Measurements from ENCODE around the gene TTC6. TPM values are rescaled to one million over a fixed set of nuclear protein-coding genes. Genes with fewer than 3 reads are reported as not detected.

The TTC6 gene
- total RNA-seq, 1 donor from 2014 or later = not detected

DNA sequence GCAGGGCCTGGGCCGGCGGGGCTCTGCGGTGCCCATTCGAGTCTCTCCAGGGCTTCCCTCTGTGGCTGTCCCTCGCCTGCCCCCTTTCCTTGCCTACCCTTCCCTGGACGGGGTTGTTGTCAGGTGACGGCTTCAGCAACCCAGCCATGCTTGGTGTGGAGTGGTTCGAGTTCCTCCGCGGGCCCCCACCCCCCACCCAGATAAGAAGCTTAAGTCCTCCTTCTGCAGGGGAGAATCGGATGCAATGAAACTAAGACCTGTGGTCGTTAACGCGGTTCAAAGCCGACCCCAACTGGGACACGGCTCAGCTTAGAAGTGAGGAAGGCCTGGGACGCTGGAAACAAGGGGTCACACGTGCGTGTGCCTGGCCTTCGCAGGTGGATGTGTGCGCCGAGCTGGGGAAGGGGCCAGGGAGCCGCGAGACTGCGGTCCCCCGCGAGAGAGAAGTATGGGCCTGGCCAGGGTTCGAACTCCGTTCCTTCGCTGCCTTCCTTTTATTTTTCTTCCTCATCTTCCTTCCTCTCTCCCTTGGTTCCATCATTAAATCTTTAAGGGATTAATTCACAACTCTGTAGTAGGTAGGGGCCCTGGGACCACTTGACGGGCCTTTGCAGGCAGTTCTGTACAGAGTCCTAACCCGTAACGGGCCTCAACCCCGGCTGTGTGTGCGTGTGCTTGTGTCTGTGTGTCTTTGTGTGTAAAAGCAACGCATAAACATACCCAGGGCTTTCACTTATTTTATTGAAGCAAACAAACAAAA lies 3.5 kb downstream of the TTC6 start:
- Mint-ChIP-seq H3K27me3 (ENCODE audit: low read depth) (peaks cover 83% of the 10 kb centered on the region), H3K36me3 (ENCODE audit: low read depth) (no peaks in the 10 kb centered on the region), H3K9me3 (ENCODE audit: low read depth) (no peaks in the 10 kb centered on the region), H3K4me1 (ENCODE audit: low read depth) (peaks cover 32% of the 10 kb centered on the region), H3K27ac (ENCODE audit: unreplicated experiment) (no peak overlapping the region), H3K4me3 (ENCODE audit: unreplicated experiment) (peak overlapping the region; percentile 65)
- TF ChIP-seq, protein P1, sequence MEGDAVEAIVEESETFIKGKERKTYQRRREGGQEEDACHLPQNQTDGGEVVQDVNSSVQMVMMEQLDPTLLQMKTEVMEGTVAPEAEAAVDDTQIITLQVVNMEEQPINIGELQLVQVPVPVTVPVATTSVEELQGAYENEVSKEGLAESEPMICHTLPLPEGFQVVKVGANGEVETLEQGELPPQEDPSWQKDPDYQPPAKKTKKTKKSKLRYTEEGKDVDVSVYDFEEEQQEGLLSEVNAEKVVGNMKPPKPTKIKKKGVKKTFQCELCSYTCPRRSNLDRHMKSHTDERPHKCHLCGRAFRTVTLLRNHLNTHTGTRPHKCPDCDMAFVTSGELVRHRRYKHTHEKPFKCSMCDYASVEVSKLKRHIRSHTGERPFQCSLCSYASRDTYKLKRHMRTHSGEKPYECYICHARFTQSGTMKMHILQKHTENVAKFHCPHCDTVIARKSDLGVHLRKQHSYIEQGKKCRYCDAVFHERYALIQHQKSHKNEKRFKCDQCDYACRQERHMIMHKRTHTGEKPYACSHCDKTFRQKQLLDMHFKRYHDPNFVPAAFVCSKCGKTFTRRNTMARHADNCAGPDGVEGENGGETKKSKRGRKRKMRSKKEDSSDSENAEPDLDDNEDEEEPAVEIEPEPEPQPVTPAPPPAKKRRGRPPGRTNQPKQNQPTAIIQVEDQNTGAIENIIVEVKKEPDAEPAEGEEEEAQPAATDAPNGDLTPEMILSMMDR (IDR thresholded peaks at IDR 0.05) = no peak
- no peak for DNase-seq (ENCODE audit: low spot score)

DNA sequence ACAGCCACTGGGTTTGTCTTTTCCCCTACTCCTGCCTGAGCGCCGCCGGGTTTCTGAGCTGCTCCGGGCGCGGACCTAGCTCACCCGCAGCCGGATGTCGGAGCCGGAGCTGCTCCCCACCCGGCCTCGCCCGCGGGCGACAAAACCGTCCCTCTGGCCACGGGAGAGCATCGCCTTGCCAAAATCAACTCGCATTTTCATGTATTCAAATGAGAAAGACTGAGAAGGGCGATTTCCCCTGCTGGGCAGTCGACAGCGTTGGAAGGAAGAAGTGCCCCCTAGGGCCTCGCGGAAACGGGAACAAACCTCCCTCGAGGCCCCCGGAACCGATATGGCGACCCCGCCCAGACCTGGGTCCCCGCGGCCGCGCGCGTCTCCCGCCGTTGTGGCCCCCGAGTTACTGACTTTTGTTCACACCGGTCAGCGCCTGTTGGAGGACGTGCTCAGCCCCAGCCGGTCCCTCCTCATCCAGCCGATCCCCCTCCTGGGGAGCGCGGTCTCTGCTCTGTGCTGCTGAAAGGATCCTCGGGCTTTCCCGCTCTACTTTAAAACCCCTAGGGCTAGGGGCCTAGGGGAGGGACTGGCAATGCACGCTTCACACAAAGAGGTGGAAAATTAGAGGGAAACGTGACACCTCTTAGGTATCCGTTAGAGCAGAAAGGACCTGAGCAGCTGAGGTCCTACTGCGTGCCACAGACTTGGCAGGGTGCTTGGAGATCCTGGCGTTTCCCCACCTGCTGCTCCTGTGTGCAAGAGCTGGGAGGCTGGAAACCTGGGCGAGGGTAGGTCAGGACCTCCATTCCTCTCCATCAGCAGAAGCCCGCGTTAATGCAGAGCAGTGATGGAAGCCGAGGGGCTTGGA lies 4.3 kb downstream of the TTC6 start:
- Mint-ChIP-seq H3K27ac (ENCODE audit: unreplicated experiment) (no peak overlapping the region), H3K9me3 (ENCODE audit: low read depth) (no peaks in the 10 kb centered on the region), H3K4me3 (ENCODE audit: unreplicated experiment) (peak overlapping the region; percentile 65), H3K4me1 (ENCODE audit: low read depth) (peaks cover 27% of the 10 kb centered on the region), H3K27me3 (ENCODE audit: low read depth) (peaks cover 86% of the 10 kb centered on the region), H3K36me3 (ENCODE audit: low read depth) (no peaks in the 10 kb centered on the region)
- no peak for DNase-seq (ENCODE audit: low spot score)
- TF ChIP-seq, protein P1 (IDR thresholded peaks at IDR 0.05) = peak; percentile 20

DNA sequence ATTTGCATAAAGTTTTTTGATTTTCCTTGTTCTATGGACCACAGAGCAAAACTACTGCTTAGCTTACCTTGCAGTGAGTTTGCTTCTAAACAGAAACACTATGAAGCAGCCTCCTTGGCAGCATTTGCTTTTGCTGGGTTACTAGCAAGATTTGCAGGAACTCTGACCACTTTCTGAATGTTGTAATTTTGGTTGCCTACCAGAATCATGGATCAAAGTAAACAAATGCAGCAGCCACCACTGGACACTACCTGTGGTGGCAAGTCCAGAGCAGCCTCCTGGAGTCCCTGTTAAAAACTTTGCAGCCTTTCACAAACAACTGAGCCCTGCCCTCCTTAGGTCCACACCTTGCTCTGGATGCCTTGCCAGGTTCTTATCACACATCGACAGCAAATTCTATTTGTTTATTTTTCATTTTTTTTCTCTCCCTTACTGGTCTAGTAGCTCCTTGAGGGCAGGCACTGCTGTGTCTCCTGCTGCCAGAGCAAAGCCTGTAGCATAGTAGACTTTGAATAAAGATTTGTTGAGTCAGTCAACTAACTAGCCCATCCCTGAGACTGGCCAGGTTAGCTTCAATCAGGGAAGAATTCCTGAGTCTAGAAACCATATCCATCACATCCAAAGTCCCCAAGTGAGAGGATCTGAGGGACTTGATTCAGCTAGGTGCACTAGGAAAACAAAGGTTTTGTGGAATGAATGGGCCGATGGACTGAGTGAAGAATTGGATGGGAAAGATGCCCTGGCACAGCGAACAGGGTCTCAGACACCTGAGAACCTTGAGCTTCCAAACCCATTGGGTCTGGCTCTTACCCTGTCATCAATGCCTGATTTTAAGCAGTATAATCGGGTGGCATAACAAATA lies 5.7 kb downstream of the TTC6 start:
- H3K27me3 Mint-ChIP-seq (ENCODE audit: low read depth) = peaks cover 92% of the 10 kb centered on the region
- peaks cover 21% of the 10 kb centered on the region for H3K4me1 Mint-ChIP-seq (ENCODE audit: low read depth)
- DNase-seq (ENCODE audit: low spot score) = no peak
- H3K9me3 Mint-ChIP-seq (ENCODE audit: low read depth) = no peaks in the 10 kb centered on the region
- no peaks in the 10 kb centered on the region for H3K36me3 Mint-ChIP-seq (ENCODE audit: low read depth)
- no peak overlapping the region for H3K27ac Mint-ChIP-seq (ENCODE audit: unreplicated experiment)
- H3K4me3 Mint-ChIP-seq (ENCODE audit: unreplicated experiment) = no peak overlapping the region
- TF ChIP-seq, protein P1 (IDR thresholded peaks at IDR 0.05) = no peak

DNA sequence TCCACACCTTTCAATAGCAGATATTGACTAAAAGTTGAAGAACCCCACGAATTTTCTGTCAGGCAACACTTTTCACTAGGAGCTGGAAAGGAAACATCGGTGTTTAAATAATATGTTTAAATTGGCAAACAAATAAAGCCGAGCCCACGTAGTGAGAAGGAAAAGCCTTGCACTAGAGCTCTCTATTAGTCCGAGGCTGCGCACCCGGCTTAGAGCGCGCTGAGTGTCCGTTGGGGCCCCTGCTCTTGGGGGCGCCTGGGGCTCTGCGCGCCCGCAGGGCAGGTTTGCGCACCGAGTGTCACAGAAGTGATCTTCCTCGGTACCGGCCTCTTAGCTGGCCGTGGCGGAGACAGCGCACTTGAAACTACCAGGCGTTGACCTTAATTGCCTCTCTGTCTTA lies 6.4 kb downstream of the TTC6 start:
- H3K27me3 Mint-ChIP-seq (ENCODE audit: low read depth) = peaks cover 89% of the 10 kb centered on the region
- H3K9me3 Mint-ChIP-seq (ENCODE audit: low read depth) = no peaks in the 10 kb centered on the region
- peaks cover 16% of the 10 kb centered on the region for H3K4me1 Mint-ChIP-seq (ENCODE audit: low read depth)
- no peaks in the 10 kb centered on the region for H3K36me3 Mint-ChIP-seq (ENCODE audit: low read depth)
- no peak overlapping the region for H3K4me3 Mint-ChIP-seq (ENCODE audit: unreplicated experiment)
- TF ChIP-seq, protein P1 (IDR thresholded peaks at IDR 0.05) = no peak
- no peak for DNase-seq (ENCODE audit: low spot score)
- no peak overlapping the region for H3K27ac Mint-ChIP-seq (ENCODE audit: unreplicated experiment)

Data from chondrocyte (in vitro differentiated cells).